ENCODE measurements around the gene CD200.

GRCh38 chr3:112372396-112372795 lies 39.4 kb downstream of the CD200 start:
- TF ChIP-seq CTCF (IDR thresholded peaks at IDR 0.05) (no peak), POLR2A (IDR thresholded peaks at IDR 0.05) (no peak)

Measured in body of pancreas (tissue), 4 donors.